HFFc6 (cell line): ENCODE measurements around the gene UFC1. TPM values are rescaled to one million over a fixed set of nuclear protein-coding genes. Genes with fewer than 3 reads are reported as not detected.

Experiments
- DNase-seq: peaks from one replicate; pipeline ENCODE4 v3.0.0-alpha.2; 2018
- H3K27ac Mint-ChIP-seq: 2 replicates; pipeline ENCODE4 v1.8.0; 2020; ENCODE audit warnings: mild to moderate bottlenecking, mixed read lengths
- H3K27me3 Mint-ChIP-seq: 2 replicates; pipeline ENCODE4 v1.8.0; 2021; ENCODE audit warnings: mild to moderate bottlenecking, moderate library complexity, mixed read lengths; ENCODE audit not compliant: insufficient read depth
- H3K36me3 Mint-ChIP-seq: 2 replicates; pipeline ENCODE4 v1.8.0; 2021; ENCODE audit warnings: low read depth, mixed read lengths
- H3K4me1 Mint-ChIP-seq: 2 replicates; pipeline ENCODE4 v1.8.0; 2020; ENCODE audit warnings: low read depth, mixed read lengths
- H3K4me3 Mint-ChIP-seq: 2 replicates; pipeline ENCODE4 v1.8.0; 2020; ENCODE audit warnings: mild to moderate bottlenecking, moderate library complexity, mixed read lengths
- H3K9me3 Mint-ChIP-seq: 2 replicates; pipeline ENCODE4 v1.8.0; 2020; ENCODE audit warnings: mild to moderate bottlenecking, mixed read lengths
- CTCF ChIP-seq: fragments of 200-600 bp; sonication (generic); IDR thresholded peaks from 2 replicates; pipeline ENCODE4 v1.5.0; 2021; ENCODE audit warnings: antibody characterized with exemption, mild to moderate bottlenecking
- total RNA-seq, 6 experiments: library from RNA; stranded (reverse); fragmentation: NEBNext Ultra II Directional; extraction: Animal tissue kit (Norgen Biotek cat#: 25700); gene quantifications; 2 replicates in 1 of 6; 3 replicates in 5 of 6; pipeline ENCODE4 v1.2.3, GENCODE V29; 2021

The UFC1 gene
- total RNA-seq, 6 experiments from 2014 or later: 83.8 to 92.6 (median 85.1) TPM

- peaks cover 10% of the 10 kb centered on the region; the same call in 1 of the 2 replicates for H3K4me1 Mint-ChIP-seq
- no peak for DNase-seq
- no peak for TF ChIP-seq CTCF
- no peak overlapping the region for H3K4me3 Mint-ChIP-seq
- 0 out of 2 replicates have a peak, but pooled peaks cover 4% of the 10 kb centered on the region for H3K36me3 Mint-ChIP-seq
- H3K27me3 Mint-ChIP-seq: no peaks in the 10 kb centered on the region
- H3K9me3 Mint-ChIP-seq: no peaks in the 10 kb centered on the region
- peak overlapping the region; percentile 14; the same call in 1 of the 2 replicates for H3K27ac Mint-ChIP-seq
Measured at GRCh38 chr1:161138431-161138830, 15.3 kb upstream of the UFC1 start.

GRCh38 chr1:161139766-161140165 lies 14.0 kb upstream of the UFC1 start:
- H3K27me3 Mint-ChIP-seq: no peaks in the 10 kb centered on the region
- peak; percentile 50 for DNase-seq
- no peaks in the 10 kb centered on the region for H3K9me3 Mint-ChIP-seq
- H3K27ac Mint-ChIP-seq: no peak overlapping the region
- TF ChIP-seq CTCF: peak; percentile 78
- H3K4me1 Mint-ChIP-seq: peaks cover 10% of the 10 kb centered on the region; the same call in 1 of the 2 replicates
- H3K4me3 Mint-ChIP-seq: no peak overlapping the region
- 0 out of 2 replicates have a peak, but pooled peaks cover 4% of the 10 kb centered on the region for H3K36me3 Mint-ChIP-seq

DNA sequence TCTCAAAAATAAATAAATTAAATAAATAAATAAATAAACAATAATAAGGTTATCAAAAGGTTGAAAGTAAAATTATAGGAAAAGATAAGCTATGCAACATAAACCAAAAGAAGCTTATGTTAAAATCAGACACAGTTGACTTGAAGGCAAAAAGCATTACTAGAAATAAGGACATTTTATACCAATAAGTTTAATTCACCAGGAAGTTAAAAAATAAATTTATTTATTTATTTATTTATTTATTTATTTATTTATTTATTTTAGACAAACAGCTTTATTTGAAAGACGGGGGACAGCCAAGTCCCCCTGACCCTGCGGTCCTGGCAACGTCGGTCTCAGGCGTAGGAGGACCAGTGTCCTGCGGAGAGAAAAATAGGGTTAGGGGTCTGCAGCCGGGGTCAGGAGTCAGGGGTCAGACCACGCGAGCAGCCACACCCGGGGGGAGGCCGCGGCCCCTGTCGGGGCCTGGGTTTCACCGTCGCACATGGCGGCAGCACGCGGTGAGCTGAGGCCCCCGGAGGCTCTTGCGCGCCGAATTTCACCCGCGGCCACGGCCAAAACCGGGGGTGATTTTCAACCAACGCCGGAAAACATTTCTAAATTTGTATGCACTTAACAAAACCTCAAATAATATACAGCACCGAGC lies 12.9 kb upstream of the UFC1 start:
- H3K36me3 Mint-ChIP-seq: no peaks in the 10 kb centered on the region
- H3K27me3 Mint-ChIP-seq: no peaks in the 10 kb centered on the region
- no peak for DNase-seq
- H3K9me3 Mint-ChIP-seq: no peaks in the 10 kb centered on the region
- H3K27ac Mint-ChIP-seq: no peak overlapping the region
- no peak for TF ChIP-seq CTCF
- H3K4me1 Mint-ChIP-seq: peaks cover 10% of the 10 kb centered on the region; the same call in 1 of the 2 replicates
- H3K4me3 Mint-ChIP-seq: no peak overlapping the region

GRCh38 chr1:161145832-161146231 lies 7.9 kb upstream of the UFC1 start:
- Mint-ChIP-seq H3K4me1 (no peaks in the 10 kb centered on the region), H3K36me3 (no peaks in the 10 kb centered on the region)
- no peak for DNase-seq

GRCh38 chr1:161153176-161153575 lies 602 bp upstream of the UFC1 start:
- no peaks in the 10 kb centered on the region for H3K27me3 Mint-ChIP-seq
- TF ChIP-seq CTCF: no peak
- peak overlapping the region; percentile 99 for H3K27ac Mint-ChIP-seq
- DNase-seq: no peak
- no peaks in the 10 kb centered on the region for H3K9me3 Mint-ChIP-seq
- peaks cover 20% of the 10 kb centered on the region; the same call in 1 of the 2 replicates for H3K36me3 Mint-ChIP-seq
- peak overlapping the region; percentile 96 for H3K4me3 Mint-ChIP-seq
- peaks cover 18% of the 10 kb centered on the region for H3K4me1 Mint-ChIP-seq

More at GRCh38 chr1:161145832-161146231, 7.9 kb upstream of the UFC1 start:
- Mint-ChIP-seq H3K9me3 (no peaks in the 10 kb centered on the region), H3K27me3 (no peaks in the 10 kb centered on the region), H3K27ac (no peak overlapping the region), H3K4me3 (no peak overlapping the region)
- no peak for TF ChIP-seq CTCF
